Activated CD4-positive, CD25-positive, alpha-beta regulatory T cell treated with anti-CD3 and anti-CD28 coated beads, Interleukin-2, amount 50 U/mL, for 16 hours (primary cell): ENCODE measurements around the gene MANBA.
"Not testable (repeated sequence)": the region's sequence is repeated elsewhere in the genome, so short reads cannot be mapped to it uniquely, and the experiment has no call there.

ENCODE experiments used
- DNase-seq: peaks from one replicate; pipeline ENCODE4 v3.0.0-alpha.2; 2020; ENCODE audit warnings: low read depth, low spot score

The MANBA gene

GRCh38 chr4:102620697-102621497 lies 139.9 kb downstream of the MANBA start:
- no peak for DNase-seq

- not testable (repeated sequence) for DNase-seq
Observed at GRCh38 chr4:102619776-102620631, 140.8 kb downstream of the MANBA start.

GRCh38 chr4:102619021-102619420 lies 141.7 kb downstream of the MANBA start:
- DNase-seq: not testable (repeated sequence)

GRCh38 chr4:102616636-102617035 lies 144.1 kb downstream of the MANBA start:
- no peak for DNase-seq

- DNase-seq: no peak
Observed at GRCh38 chr4:102614801-102615200, 146.0 kb downstream of the MANBA start.

GRCh38 chr4:102612824-102613366 lies 147.9 kb downstream of the MANBA start:
- DNase-seq: no peak

GRCh38 chr4:102612210-102612609 lies 148.6 kb downstream of the MANBA start:
- DNase-seq: no peak

GRCh38 chr4:102610476-102610875 lies 150.3 kb downstream of the MANBA start:
- no peak for DNase-seq

GRCh38 chr4:102610007-102610406 lies 150.8 kb downstream of the MANBA start:
- no peak for DNase-seq

- no peak for DNase-seq
Observed at GRCh38 chr4:102608190-102608589, 152.6 kb downstream of the MANBA start.

GRCh38 chr4:102606846-102607450 lies 153.8 kb downstream of the MANBA start:
- no peak for DNase-seq

- no peak for DNase-seq
Observed at GRCh38 chr4:102606261-102606660, 154.5 kb downstream of the MANBA start.

- no peak for DNase-seq
Observed at GRCh38 chr4:102604222-102604940, 156.4 kb downstream of the MANBA start.

GRCh38 chr4:102601586-102602227 lies 159.1 kb downstream of the MANBA start:
- no peak for DNase-seq

- DNase-seq: no peak
Observed at GRCh38 chr4:102600689-102601088, 160.1 kb downstream of the MANBA start.

- no peak for DNase-seq
Observed at GRCh38 chr4:102599886-102600285, 160.9 kb downstream of the MANBA start.

- no peak for DNase-seq
Observed at GRCh38 chr4:102599455-102599854, 161.3 kb downstream of the MANBA start.

GRCh38 chr4:102598762-102599374 lies 161.9 kb downstream of the MANBA start:
- DNase-seq: no peak

GRCh38 chr4:102598086-102598761 lies 162.5 kb downstream of the MANBA start:
- DNase-seq: no peak

- no peak for DNase-seq
Observed at GRCh38 chr4:102596532-102596931, 164.2 kb downstream of the MANBA start.
